DMS153 (cell line): Measurements from ENCODE around the gene LILRB1.
"Not testable (repeated sequence)": the region's sequence is repeated elsewhere in the genome, so short reads cannot be mapped to it uniquely, and the experiment has no call there.

Experiments
- DNase-seq: peaks from one replicate; lab custom pipeline; 2025; lab: John Stamatoyannopoulos, UW

The LILRB1 gene

GRCh38 chr19:54624934-54625730, 5.2 kb upstream of the LILRB1 start:
- DNase-seq: not testable (repeated sequence)

GRCh38 chr19:54626757-54627156, 3.5 kb upstream of the LILRB1 start:
- DNase-seq: no peak

GRCh38 chr19:54627912-54628311, 2.4 kb upstream of the LILRB1 start:
- not testable (repeated sequence) for DNase-seq

- no peak for DNase-seq
These were observed 498 bp downstream of the LILRB1 start for GRCh38 chr19:54630782-54631181.

- not testable (repeated sequence) for DNase-seq
These were observed 1.4 kb downstream of the LILRB1 start for GRCh38 chr19:54631489-54632337.

- DNase-seq: not testable (repeated sequence)
These were observed 2.2 kb downstream of the LILRB1 start for GRCh38 chr19:54632517-54632916.

- no peak for DNase-seq
These were observed 3.1 kb downstream of the LILRB1 start for GRCh38 chr19:54633401-54633800.

GRCh38 chr19:54636081-54636480, 5.8 kb downstream of the LILRB1 start:
- DNase-seq: not testable (repeated sequence)

GRCh38 chr19:54638683-54639082, 8.4 kb downstream of the LILRB1 start:
- no peak for DNase-seq

GRCh38 chr19:54642953-54643352, 12.7 kb downstream of the LILRB1 start:
- DNase-seq: not testable (repeated sequence)

- DNase-seq: not testable (repeated sequence)
These were observed 13.3 kb downstream of the LILRB1 start for GRCh38 chr19:54643583-54643982.

GRCh38 chr19:54644056-54644455, 13.8 kb downstream of the LILRB1 start:
- no peak for DNase-seq

- DNase-seq: no peak
These were observed 16.1 kb downstream of the LILRB1 start for GRCh38 chr19:54646331-54646841.

GRCh38 chr19:54648129-54648528, 17.8 kb downstream of the LILRB1 start:
- no peak for DNase-seq

- DNase-seq: no peak
These were observed 19.9 kb downstream of the LILRB1 start for GRCh38 chr19:54650108-54650655.

GRCh38 chr19:54653181-54653809, 23.0 kb downstream of the LILRB1 start:
- DNase-seq: no peak

GRCh38 chr19:54654447-54655321, 24.4 kb downstream of the LILRB1 start:
- no peak for DNase-seq

GRCh38 chr19:54659300-54659699, 29.0 kb downstream of the LILRB1 start:
- no peak for DNase-seq

- DNase-seq: no peak
These were observed 30.0 kb downstream of the LILRB1 start for GRCh38 chr19:54660306-54660705.

GRCh38 chr19:54660964-54661363, 30.7 kb downstream of the LILRB1 start:
- DNase-seq: no peak
